Stimulated activated CD8-positive, alpha-beta memory T cell treated with anti-CD3 and anti-CD28 coated beads, Interleukin-15, amount 100 ng/mL, for 4 hours (primary cell): ENCODE results near the gene ST3GAL3.
"Not testable (repeated sequence)": the region's sequence is repeated elsewhere in the genome, so short reads cannot be mapped to it uniquely, and the experiment has no call there.

Experiments
- DNase-seq, 2 donors: peaks; one replicate each; pipeline ENCODE4 v3.0.0-alpha.2; 2020; ENCODE audit warnings: low read depth in 2 of 2

The ST3GAL3 gene

DNA sequence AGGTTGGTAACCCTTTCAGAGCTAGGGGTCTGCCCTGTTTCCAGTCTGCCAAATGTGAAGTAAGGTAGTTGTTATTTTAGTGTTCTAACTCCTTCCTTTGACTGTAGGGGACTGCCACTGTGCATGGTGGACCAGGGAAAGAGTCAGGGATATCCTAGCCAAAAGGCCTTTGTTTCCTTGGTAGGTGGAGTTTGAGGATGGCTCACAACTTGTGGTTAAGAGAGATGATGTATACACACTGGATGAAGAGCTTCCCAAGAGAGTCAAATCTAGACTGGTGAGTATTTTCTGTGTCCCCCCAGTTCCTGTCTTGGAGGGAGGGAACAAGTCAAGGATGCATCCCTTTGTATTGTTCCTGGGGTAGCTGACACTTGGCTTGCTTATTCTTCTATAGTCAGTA, 3.5 kb upstream of the ST3GAL3 start:
- DNase-seq: no peak

- DNase-seq: no peak
Observed at GRCh38 chr1:43704838-43705237, 2.5 kb upstream of the ST3GAL3 start.

DNA sequence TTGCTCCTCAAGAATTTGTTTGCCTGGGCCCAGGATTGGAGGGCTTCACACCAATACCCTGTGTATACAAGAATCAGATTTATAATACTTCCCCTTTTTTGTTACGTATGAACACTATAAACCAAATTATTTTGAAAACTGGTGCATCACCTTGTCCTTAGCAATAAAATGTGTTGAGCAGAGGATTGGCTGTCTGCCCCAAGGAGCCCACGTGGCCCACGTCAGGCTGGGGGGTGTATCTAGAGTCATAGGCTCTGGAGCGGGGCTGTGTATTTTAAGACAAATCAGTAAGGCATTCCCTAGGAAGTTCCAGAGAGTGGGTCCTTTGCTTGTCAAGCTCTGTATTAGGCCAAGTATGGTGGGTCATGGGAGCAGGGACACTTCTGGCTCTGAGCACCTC, 2.0 kb upstream of the ST3GAL3 start:
- no peak for DNase-seq

GRCh38 chr1:43705982-43706597, 1.2 kb upstream of the ST3GAL3 start:
- DNase-seq: no peak

GRCh38 chr1:43706598-43707189, 642 bp upstream of the ST3GAL3 start:
- no peak for DNase-seq

DNA sequence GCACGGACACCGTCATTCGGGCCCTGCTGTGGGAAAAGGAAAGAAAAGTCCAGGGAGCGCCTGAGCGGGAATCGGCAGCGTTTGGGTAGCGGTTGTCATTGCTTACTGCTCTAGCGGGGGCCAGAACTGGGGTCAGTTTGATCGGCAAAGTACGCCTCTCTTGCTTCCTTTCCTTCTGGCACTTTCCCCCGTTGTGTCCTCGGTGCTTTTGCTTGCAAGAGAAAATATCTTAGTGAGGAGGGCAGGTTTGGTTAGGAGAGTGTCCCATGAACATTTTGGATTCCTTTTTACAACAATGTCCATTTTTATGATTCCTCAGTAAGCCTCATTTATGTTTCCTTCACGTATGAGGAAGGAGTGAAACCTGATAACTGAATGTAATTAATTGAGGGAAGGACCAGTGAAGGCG, 670 bp downstream of the ST3GAL3 start:
- DNase-seq: no peak

DNA sequence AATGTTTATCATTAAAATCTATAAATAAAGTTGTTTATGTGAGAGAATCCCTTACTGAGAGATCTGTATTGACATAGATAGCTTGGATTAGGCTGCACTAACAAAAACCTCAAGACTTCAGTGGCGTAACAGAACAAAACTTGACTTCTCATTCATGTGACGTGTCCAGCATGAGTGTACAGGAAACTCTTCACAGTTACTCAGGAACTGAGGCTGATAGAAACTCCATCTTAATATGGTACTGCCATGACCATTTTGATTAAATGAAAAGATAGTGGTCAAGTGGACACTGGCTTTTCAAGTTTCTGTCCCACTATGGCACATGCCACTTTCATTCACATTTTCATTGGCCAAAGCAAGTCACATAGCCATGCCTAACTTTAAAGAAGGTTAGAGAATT, 3.7 kb downstream of the ST3GAL3 start:
- no peak for DNase-seq

- no peak for DNase-seq
Observed at GRCh38 chr1:43711524-43712386, 4.4 kb downstream of the ST3GAL3 start.

DNA sequence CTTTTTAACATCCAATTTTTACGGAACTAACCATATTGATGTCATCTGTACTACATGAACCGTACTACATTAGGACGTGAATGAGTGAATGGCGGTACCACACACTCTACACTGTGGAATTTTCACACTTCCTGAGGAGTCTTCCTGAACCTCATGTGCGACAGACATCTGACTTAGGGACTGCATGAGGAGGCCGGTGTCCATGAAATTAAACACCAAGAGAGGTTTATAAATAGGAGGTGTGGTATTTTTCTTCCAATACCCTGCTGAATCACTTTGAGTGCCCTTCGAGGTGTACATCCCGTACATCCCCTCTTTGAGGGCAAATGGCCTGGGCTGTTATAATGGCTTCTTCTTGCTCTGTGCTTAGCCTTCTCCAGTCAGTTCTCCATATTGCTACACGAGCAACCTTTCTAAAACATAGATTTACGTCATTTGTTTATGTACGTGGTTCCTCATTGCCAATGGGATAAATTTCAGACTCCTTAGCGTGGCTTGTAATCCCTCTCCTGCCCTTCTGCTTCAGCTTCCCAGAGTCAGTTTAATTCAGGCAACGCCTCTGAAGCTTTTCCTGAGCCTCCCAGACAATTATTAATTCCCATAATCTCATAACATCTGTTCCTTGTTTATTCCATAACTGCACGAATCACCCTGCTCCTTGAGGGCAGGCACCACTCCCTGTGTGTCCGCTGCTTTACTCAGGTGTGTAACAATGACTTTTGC, 9.4 kb downstream of the ST3GAL3 start:
- no peak for DNase-seq

DNA sequence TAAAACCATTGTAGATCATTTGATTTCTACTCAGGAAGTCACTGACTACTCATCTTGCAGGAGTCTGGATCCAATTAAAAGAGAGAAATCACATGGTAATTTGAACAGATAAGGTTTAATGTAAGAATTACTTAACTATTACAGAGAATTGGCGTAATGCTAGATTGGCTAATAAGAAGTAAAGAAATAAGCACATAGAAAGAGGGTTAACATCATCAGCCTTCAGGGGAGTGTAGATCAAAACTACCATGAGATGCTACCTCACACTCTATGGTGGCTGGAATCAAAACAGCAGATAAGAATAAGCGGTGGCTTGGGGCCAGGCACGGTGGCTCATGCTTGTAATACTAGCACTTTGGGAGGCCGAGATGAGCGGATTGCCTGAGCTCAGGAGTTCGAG, 11.7 kb downstream of the ST3GAL3 start:
- DNase-seq: no peak

DNA sequence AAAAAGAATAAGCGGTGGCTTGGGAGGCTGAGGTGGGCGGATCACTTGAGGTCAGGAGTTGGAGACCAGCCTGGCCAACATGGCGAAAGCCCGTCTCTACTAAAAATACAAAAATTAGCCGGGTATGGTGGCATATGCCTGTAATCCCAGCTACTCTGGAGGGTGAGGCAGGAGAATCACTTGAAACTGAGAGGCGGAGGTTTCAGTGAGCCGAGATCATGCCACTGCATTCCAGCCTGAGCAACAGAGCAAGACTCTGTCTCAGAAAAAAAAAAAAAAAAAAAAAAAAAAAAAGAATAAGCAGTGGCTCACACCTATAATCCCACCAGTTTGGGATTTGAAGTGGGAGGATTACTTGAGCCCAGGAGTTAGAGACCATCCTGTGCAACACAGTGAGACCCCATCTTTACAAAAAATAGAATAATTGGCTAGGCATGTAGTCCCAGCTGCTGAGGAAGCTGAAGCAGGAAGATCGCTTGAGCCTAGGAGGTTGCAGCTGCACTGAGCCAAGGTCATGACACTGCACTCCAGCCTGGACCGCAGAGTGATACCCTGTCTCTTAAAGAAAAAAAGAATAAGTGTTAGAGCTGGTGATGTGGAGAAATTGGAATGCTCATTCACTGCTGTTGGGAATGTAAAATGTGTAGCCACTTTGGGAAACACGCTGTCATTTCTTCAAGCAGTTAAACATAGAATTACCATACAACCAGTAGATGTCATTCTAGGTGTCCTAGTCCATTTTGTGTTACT, 12.5 kb downstream of the ST3GAL3 start:
- not testable (repeated sequence) for DNase-seq

GRCh38 chr1:43722810-43723209, 15.5 kb downstream of the ST3GAL3 start:
- DNase-seq: no peak

- no peak for DNase-seq
Observed at GRCh38 chr1:43729816-43730463, 22.6 kb downstream of the ST3GAL3 start.

DNA sequence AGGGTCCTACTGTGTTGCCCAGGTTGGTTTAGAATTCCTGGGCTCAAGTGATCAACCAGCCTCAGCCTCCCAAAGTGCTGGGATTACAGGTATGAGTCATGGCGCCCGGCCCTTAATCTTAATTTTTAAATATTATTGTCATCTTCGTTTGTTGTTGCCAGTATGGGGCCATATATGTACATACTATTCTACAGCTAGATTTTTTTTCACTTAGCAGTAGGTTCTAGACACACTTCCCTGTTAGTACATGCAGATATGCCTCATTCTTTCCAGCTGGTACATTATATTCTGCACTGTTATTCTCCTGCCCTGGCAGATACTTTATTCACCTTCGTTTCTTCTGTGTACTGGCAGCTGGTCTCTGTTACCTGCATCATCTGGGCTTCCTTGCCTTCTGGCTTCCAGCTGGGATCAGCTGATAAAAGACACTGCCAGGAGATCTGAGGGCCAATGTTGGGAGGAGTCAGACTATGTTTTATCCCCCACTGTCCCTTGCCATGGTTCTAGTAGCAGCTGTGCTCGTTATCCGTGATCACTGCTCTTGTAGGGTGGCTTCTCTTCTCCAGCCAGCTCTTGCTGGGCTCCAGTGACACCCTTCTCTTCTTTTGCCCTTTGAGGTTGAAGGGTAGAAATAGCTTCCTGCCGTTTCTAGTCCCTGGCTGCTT, 24.7 kb downstream of the ST3GAL3 start:
- no peak for DNase-seq

GRCh38 chr1:43736819-43737218, 29.5 kb downstream of the ST3GAL3 start:
- no peak for DNase-seq

DNA sequence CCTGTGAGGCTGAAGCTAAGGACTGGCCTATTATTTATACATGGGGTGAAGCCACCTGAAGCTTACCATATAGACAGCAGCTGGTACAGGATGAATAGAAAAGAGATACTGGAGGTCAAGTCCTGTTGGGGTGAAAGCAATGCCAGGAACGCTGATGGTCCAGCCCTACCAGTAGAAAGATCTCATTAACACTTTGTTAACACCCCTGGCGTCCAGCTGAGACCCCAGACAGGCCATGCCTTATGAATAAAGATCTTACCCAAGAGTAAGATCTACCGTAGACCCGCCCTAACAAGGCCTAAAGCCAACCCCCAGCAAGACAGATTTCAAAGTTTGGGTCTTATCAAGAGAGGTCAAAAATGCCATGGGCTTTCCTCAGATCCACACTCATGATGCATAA, 34.7 kb downstream of the ST3GAL3 start:
- DNase-seq: no peak

- no peak for DNase-seq
Observed at GRCh38 chr1:43743206-43743605, 35.9 kb downstream of the ST3GAL3 start.

- no peak for DNase-seq
Observed at GRCh38 chr1:43747736-43748135, 40.4 kb downstream of the ST3GAL3 start.

DNA sequence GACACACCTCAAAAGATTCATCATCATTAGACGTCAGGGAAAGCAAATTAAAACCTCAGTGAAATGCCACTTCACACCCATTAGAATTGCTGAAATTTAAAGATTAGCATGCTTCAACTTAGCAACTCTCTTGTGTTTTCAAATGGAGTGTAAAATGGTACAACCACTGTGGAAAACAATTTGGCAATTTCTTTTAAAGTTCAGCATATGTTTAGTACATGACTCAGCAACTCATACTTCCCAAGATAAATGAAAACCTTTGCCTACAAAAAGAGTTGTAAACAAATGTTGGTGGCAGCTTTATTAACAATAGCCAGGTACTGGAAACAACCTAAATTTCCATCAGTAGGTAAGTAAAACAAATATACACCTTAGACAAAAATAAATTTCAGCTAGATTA, 42.7 kb downstream of the ST3GAL3 start:
- DNase-seq: no peak

- no peak for DNase-seq
Observed at GRCh38 chr1:43753422-43753821, 46.1 kb downstream of the ST3GAL3 start.

- no peak for DNase-seq
Observed at GRCh38 chr1:43754892-43755291, 47.6 kb downstream of the ST3GAL3 start.
